Measurements from ENCODE around the gene TMEM18.

- TF ChIP-seq POLR2A (IDR thresholded peaks at IDR 0.05) = no peak
- TF ChIP-seq, protein P1, sequence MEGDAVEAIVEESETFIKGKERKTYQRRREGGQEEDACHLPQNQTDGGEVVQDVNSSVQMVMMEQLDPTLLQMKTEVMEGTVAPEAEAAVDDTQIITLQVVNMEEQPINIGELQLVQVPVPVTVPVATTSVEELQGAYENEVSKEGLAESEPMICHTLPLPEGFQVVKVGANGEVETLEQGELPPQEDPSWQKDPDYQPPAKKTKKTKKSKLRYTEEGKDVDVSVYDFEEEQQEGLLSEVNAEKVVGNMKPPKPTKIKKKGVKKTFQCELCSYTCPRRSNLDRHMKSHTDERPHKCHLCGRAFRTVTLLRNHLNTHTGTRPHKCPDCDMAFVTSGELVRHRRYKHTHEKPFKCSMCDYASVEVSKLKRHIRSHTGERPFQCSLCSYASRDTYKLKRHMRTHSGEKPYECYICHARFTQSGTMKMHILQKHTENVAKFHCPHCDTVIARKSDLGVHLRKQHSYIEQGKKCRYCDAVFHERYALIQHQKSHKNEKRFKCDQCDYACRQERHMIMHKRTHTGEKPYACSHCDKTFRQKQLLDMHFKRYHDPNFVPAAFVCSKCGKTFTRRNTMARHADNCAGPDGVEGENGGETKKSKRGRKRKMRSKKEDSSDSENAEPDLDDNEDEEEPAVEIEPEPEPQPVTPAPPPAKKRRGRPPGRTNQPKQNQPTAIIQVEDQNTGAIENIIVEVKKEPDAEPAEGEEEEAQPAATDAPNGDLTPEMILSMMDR (IDR thresholded peaks at IDR 0.05) = no peak
Observed at GRCh38 chr2:674321-674985, 2.8 kb downstream of the TMEM18 start.
